ENCODE measurements around the gene CXCL16. TPM values are rescaled to one million over a fixed set of nuclear protein-coding genes. Genes with fewer than 3 reads are reported as not detected.

The CXCL16 gene
- total RNA-seq, 1 donor from 2014 or later = 0.13 TPM

- Mint-ChIP-seq H3K4me1 (ENCODE audit: unreplicated experiment) (peaks cover 18% of the 10 kb centered on the region), H3K4me3 (ENCODE audit: unreplicated experiment) (no peak overlapping the region), H3K27me3 (ENCODE audit: unreplicated experiment) (peaks cover 28% of the 10 kb centered on the region), H3K9me3 (ENCODE audit: unreplicated experiment) (no peaks in the 10 kb centered on the region), H3K36me3 (ENCODE audit: low read depth, unreplicated experiment) (no peaks in the 10 kb centered on the region), H3K27ac (ENCODE audit: unreplicated experiment) (no peak overlapping the region)
- DNase-seq (ENCODE audit: low spot score) = no peak
- TF ChIP-seq CTCF (IDR thresholded peaks at IDR 0.05; ENCODE audit: unreplicated experiment) = no peak
These were observed 4.2 kb upstream of the CXCL16 start for GRCh38 chr17:4743898-4744297.

GRCh38 chr17:4743216-4743615 lies 3.5 kb upstream of the CXCL16 start:
- H3K9me3 Mint-ChIP-seq (ENCODE audit: unreplicated experiment) = no peaks in the 10 kb centered on the region
- peaks cover 29% of the 10 kb centered on the region for H3K27me3 Mint-ChIP-seq (ENCODE audit: unreplicated experiment)
- H3K4me3 Mint-ChIP-seq (ENCODE audit: unreplicated experiment) = no peak overlapping the region
- no peak overlapping the region for H3K27ac Mint-ChIP-seq (ENCODE audit: unreplicated experiment)
- no peak for DNase-seq (ENCODE audit: low spot score)
- TF ChIP-seq CTCF (IDR thresholded peaks at IDR 0.05; ENCODE audit: unreplicated experiment) = no peak
- H3K4me1 Mint-ChIP-seq (ENCODE audit: unreplicated experiment) = peaks cover 17% of the 10 kb centered on the region
- no peaks in the 10 kb centered on the region for H3K36me3 Mint-ChIP-seq (ENCODE audit: low read depth, unreplicated experiment)

GRCh38 chr17:4742629-4743028 lies 2.9 kb upstream of the CXCL16 start:
- H3K27me3 Mint-ChIP-seq (ENCODE audit: unreplicated experiment) = peaks cover 31% of the 10 kb centered on the region
- no peak overlapping the region for H3K4me3 Mint-ChIP-seq (ENCODE audit: unreplicated experiment)
- peaks cover 13% of the 10 kb centered on the region for H3K4me1 Mint-ChIP-seq (ENCODE audit: unreplicated experiment)
- H3K36me3 Mint-ChIP-seq (ENCODE audit: low read depth, unreplicated experiment) = no peaks in the 10 kb centered on the region
- no peak overlapping the region for H3K27ac Mint-ChIP-seq (ENCODE audit: unreplicated experiment)
- no peak for TF ChIP-seq CTCF (IDR thresholded peaks at IDR 0.05; ENCODE audit: unreplicated experiment)
- no peaks in the 10 kb centered on the region for H3K9me3 Mint-ChIP-seq (ENCODE audit: unreplicated experiment)
- no peak for DNase-seq (ENCODE audit: low spot score)

GRCh38 chr17:4742133-4742532 lies 2.4 kb upstream of the CXCL16 start:
- no peak overlapping the region for H3K4me3 Mint-ChIP-seq (ENCODE audit: unreplicated experiment)
- no peaks in the 10 kb centered on the region for H3K36me3 Mint-ChIP-seq (ENCODE audit: low read depth, unreplicated experiment)
- H3K9me3 Mint-ChIP-seq (ENCODE audit: unreplicated experiment) = no peaks in the 10 kb centered on the region
- DNase-seq (ENCODE audit: low spot score) = no peak
- H3K4me1 Mint-ChIP-seq (ENCODE audit: unreplicated experiment) = peaks cover 13% of the 10 kb centered on the region
- TF ChIP-seq CTCF (IDR thresholded peaks at IDR 0.05; ENCODE audit: unreplicated experiment) = no peak
- peaks cover 31% of the 10 kb centered on the region for H3K27me3 Mint-ChIP-seq (ENCODE audit: unreplicated experiment)
- no peak overlapping the region for H3K27ac Mint-ChIP-seq (ENCODE audit: unreplicated experiment)

GRCh38 chr17:4741544-4741943 lies 1.8 kb upstream of the CXCL16 start:
- Mint-ChIP-seq H3K4me1 (ENCODE audit: unreplicated experiment) (peaks cover 13% of the 10 kb centered on the region), H3K9me3 (ENCODE audit: unreplicated experiment) (no peaks in the 10 kb centered on the region), H3K4me3 (ENCODE audit: unreplicated experiment) (no peak overlapping the region), H3K36me3 (ENCODE audit: low read depth, unreplicated experiment) (no peaks in the 10 kb centered on the region), H3K27me3 (ENCODE audit: unreplicated experiment) (peaks cover 29% of the 10 kb centered on the region), H3K27ac (ENCODE audit: unreplicated experiment) (no peak overlapping the region)
- no peak for DNase-seq (ENCODE audit: low spot score)
- TF ChIP-seq CTCF (IDR thresholded peaks at IDR 0.05; ENCODE audit: unreplicated experiment) = no peak

All from endothelial cell (in vitro differentiated cells).